Spleen (tissue), 11 donors: ENCODE measurements around the gene TDRD9. TPM values are rescaled to one million over a fixed set of nuclear protein-coding genes. Genes with fewer than 3 reads are reported as not detected.

Experiments
- DNase-seq: peaks from one replicate; pipeline ENCODE4 v3.0.0-alpha.2; 2020
- H3K27ac ChIP-seq, 8 donors: fragments of 200-600 bp; sonication (generic) in 7 of 8; 1 replicate in 4 of 8; 2 replicates in 4 of 8; pipeline versions ENCODE4 v1.5.0 to v1.8.0; 2016 to 2021; ENCODE audit warnings: inconsistent platforms in 4 of 8, mild to moderate bottlenecking in 4 of 8, moderate library complexity in 1 of 8
- H3K27me3 ChIP-seq, 7 donors: fragments of 200-600 bp; sonication (generic) in 6 of 7; replicated peaks in 1 of 7; 1 replicate in 4 of 7; 2 replicates in 3 of 7; pipeline versions ENCODE4 v1.5.0 to v1.8.0; 2016 to 2021; ENCODE audit warnings: inconsistent platforms in 3 of 7, mild to moderate bottlenecking in 1 of 7
- H3K36me3 ChIP-seq, 6 donors: fragments of 200-600 bp; sonication (generic) in 5 of 6; 1 replicate in 4 of 6; 2 replicates in 2 of 6; pipeline versions ENCODE4 v1.5.0 to v1.8.0; 2016 to 2021; ENCODE audit warnings: inconsistent platforms in 2 of 6
- H3K4me1 ChIP-seq, 6 donors: fragments of 200-600 bp; sonication (generic) in 5 of 6; 1 replicate in 3 of 6; 2 replicates in 3 of 6; pipeline versions ENCODE4 v1.5.0 to v1.8.0; 2016 to 2021; ENCODE audit warnings: inconsistent platforms in 3 of 6
- H3K4me3 ChIP-seq, 8 donors: fragments of 200-600 bp; sonication (generic) in 7 of 8; 1 replicate in 4 of 8; 2 replicates in 4 of 8; pipeline versions ENCODE4 v1.5.0 to v1.8.0; 2016 to 2021; ENCODE audit warnings: inconsistent platforms in 4 of 8, mild to moderate bottlenecking in 4 of 8, moderate library complexity in 2 of 8
- H3K9me3 ChIP-seq, 8 donors: fragments of 200-600 bp; sonication (generic) in 7 of 8; 1 replicate in 4 of 8; 2 replicates in 4 of 8; pipeline versions ENCODE4 v1.5.0 to v1.8.0; 2016 to 2021; ENCODE audit warnings: inconsistent platforms in 4 of 8
- CTCF ChIP-seq, 11 experiments: fragments of 200-600 bp in 7 of 11; fragments of 450-650 bp in 4 of 11; sonication (generic) in 4 of 11; IDR thresholded peaks in 8 of 11; conservative IDR thresholded peaks in 3 of 11; 1 replicate in 7 of 11; 2 replicates in 4 of 11; pipeline versions ENCODE4 v1.4.0 to v1.8.0; 2016 to 2021; ENCODE audit warnings: antibody characterized with exemption in 11 of 11, inconsistent platforms in 4 of 11, mild to moderate bottlenecking in 1 of 11
- POLR2A ChIP-seq, 3 donors: fragments of 450-650 bp; IDR thresholded peaks; one replicate each; pipeline ENCODE4 v1.5.1; 2017; ENCODE audit warnings: antibody characterized with exemption in 3 of 3, mild to moderate bottlenecking in 1 of 3
- POLR2AphosphoS5 ChIP-seq, 3 donors: sonication (generic); formaldehyde crosslinking; IDR thresholded peaks; one replicate each; pipeline ENCODE4 v1.5.1; 2017; ENCODE audit warnings: antibody characterized with exemption in 3 of 3
- WGBS, 5 donors: extraction: QIAGEN DNeasy Blood & Tissue Kit in 3 of 5; methylation state at CpG; one replicate each; pipeline versions ENCODE4 v1.1.5 to v1.1.7; 2013 to 2018; 5-methylcytosine and 5-hydroxymethylcytosine counted together
- intact Hi-C: fragments of 100-400 bp; cut with DNase I; formaldehyde crosslinking; loops from one replicate; pipeline ENCODE4 v1.15.0; 2023; ENCODE audit warnings: low total_unique reads
- polyA plus RNA-seq, 3 donors: library from polyadenylated mRNA; stranded (reverse); fragments of 200-250 nt; gene quantifications; one replicate each; pipeline ENCODE4 v1.2.1, GENCODE V29; 2013
- total RNA-seq, 7 donors: library from RNA; depleted of rRNA in 3 of 7; stranded (reverse); fragments of >200 nt in 3 of 7; fragmentation: NEBNext Ultra II Directional in 4 of 7; extraction: Animal tissue kit (Norgen Biotek cat#: 25700) in 4 of 7; gene quantifications; one replicate each; pipeline versions ENCODE4 v1.1.0 to v1.2.1, GENCODE V29; 2016 to 2021
- donor health status: healthy with polysubstance abuse.
- donor health status: DM: no; HTN: no; CAD: no; lungs with moderate emphysema.
- donor health status: DM: no; HTN: no; CAD: no.
- donor health status: Bipolar disorder and iron deficiency.
- donor health status: healthy.
- donor health status: DM: no; HTN: no; CAD: no.
- donor health status: DM: yes; HTN: yes; CAD: no.

Gene TDRD9
- total and polyA plus RNA-seq, 10 donors, result 0.70 to 18.7 (median 8.0) TPM

GRCh38 chr14:104090071-104090748 lies 162.0 kb downstream of the TDRD9 start:
- DNase-seq, result peak; percentile 74
- Histone ChIP-seq H3K4me3 (no peak overlapping the region), H3K4me1 (peaks cover 0 to 18% (median 9%) of the 10 kb centered on the region in 6 donors), H3K9me3 (peaks cover 0 to 4% (median 0%) of the 10 kb centered on the region in 8 donors), H3K27me3 (peaks cover 0 to 56% (median 24%) of the 10 kb centered on the region in 7 donors), H3K36me3 (no peaks in the 10 kb centered on the region), H3K27ac (no peak overlapping the region)
- intact Hi-C loops, result no loop called here
- 79 to 91% (median 85%) methylated on average over 9 to 20 of the region's 20 CpGs for WGBS, 5 donors
- no peak for TF ChIP-seq CTCF (IDR thresholded peaks at IDR 0.05 in 8 of 11, conservative IDR thresholded peaks at IDR 0.05 in 3 of 11)
- TF ChIP-seq POLR2AphosphoS5 (IDR thresholded peaks at IDR 0.05), result no peak
- TF ChIP-seq POLR2A (IDR thresholded peaks at IDR 0.05), result no peak

GRCh38 chr14:104091061-104091926 lies 163.0 kb downstream of the TDRD9 start:
- peak; percentile 73 for DNase-seq
- Histone ChIP-seq H3K27me3 (peaks cover 0 to 57% (median 19%) of the 10 kb centered on the region in 7 donors), H3K27ac (no peak overlapping the region), H3K36me3 (no peaks in the 10 kb centered on the region), H3K4me1 (peaks cover 0 to 12% (median 7%) of the 10 kb centered on the region in 6 donors), H3K4me3 (no peak overlapping the region), H3K9me3 (peaks cover 0 to 4% (median 0%) of the 10 kb centered on the region in 8 donors)
- TF ChIP-seq POLR2A (IDR thresholded peaks at IDR 0.05) (no peak), CTCF (IDR thresholded peaks at IDR 0.05 in 8 of 11, conservative IDR thresholded peaks at IDR 0.05 in 3 of 11) (no peak)
- WGBS, 5 donors, result 73 to 81% (median 75%) methylated on average over 14 to 26 of the region's 26 CpGs
- intact Hi-C loops, result no loop called here

GRCh38 chr14:104091927-104092771 lies 163.9 kb downstream of the TDRD9 start:
- Histone ChIP-seq H3K27ac (no peak overlapping the region), H3K27me3 (peaks cover 0 to 53% (median 11%) of the 10 kb centered on the region in 7 donors), H3K4me3 (no peak overlapping the region), H3K9me3 (peaks cover 0 to 4% (median 0%) of the 10 kb centered on the region in 8 donors), H3K36me3 (no peaks in the 10 kb centered on the region), H3K4me1 (peaks cover 0 to 12% (median 7%) of the 10 kb centered on the region in 6 donors)
- peak; percentile 71 for DNase-seq
- intact Hi-C loops, result no loop called here
- TF ChIP-seq POLR2AphosphoS5 (IDR thresholded peaks at IDR 0.05), result no peak
- TF ChIP-seq CTCF (IDR thresholded peaks at IDR 0.05 in 8 of 11, conservative IDR thresholded peaks at IDR 0.05 in 3 of 11), result no peak
- TF ChIP-seq POLR2A (IDR thresholded peaks at IDR 0.05), result no peak
- WGBS, 5 donors, result 80 to 84% (median 82%) methylated on average over 6 to 23 of the region's 23 CpGs
